DND-41 (cell line): Measurements from ENCODE around the gene RAD51B.

Experiments
- ATAC-seq: fragments of 200-7000 bp; cut with Tn5 transposase; 3 replicates; pipeline ENCODE4 v1.9.1; 2021; ENCODE audit warnings: low read depth; ENCODE audit not compliant: insufficient read depth
- DNase-seq: peaks from one replicate; pipeline ENCODE4 v3.0.0-alpha.2; 2020
- H2AFZ ChIP-seq: 2 replicates; pipeline ENCODE4 v1.6.0; 2012; ENCODE audit warnings: low read depth, low read length
- H3K27ac ChIP-seq: 2 replicates; pipeline ENCODE4 v1.5.1; 2012; ENCODE audit warnings: low read length, inconsistent platforms
- H3K27me3 ChIP-seq: fragments of 200-600 bp; sonication (generic); 2 replicates; pipeline ENCODE4 v1.6.0; 2012; ENCODE audit warnings: low read length, mild to moderate bottlenecking, inconsistent platforms; ENCODE audit not compliant: insufficient read depth, poor library complexity
- H3K36me3 ChIP-seq: 2 replicates; pipeline ENCODE4 v1.5.1; 2012; ENCODE audit warnings: low read length, inconsistent platforms; ENCODE audit not compliant: insufficient read depth
- H3K4me1 ChIP-seq: 2 replicates; pipeline ENCODE4 v1.5.1; 2012; ENCODE audit warnings: mild to moderate bottlenecking, low read length; ENCODE audit not compliant: insufficient read depth
- H3K4me2 ChIP-seq: 2 replicates; pipeline ENCODE4 v1.6.0; 2012; ENCODE audit warnings: mild to moderate bottlenecking, moderate library complexity, low read length, inconsistent platforms; ENCODE audit not compliant: insufficient read depth
- H3K4me3 ChIP-seq, 2 experiments: fragments of 200-600 bp in 1 of 2; shearing (Covaris generic) in 1 of 2; 2 replicates each; pipeline ENCODE4 v1.5.1; 2012 to 2016; ENCODE audit warnings: inconsistent platforms in 2 of 2, low read length in 2 of 2, mild to moderate bottlenecking in 2 of 2, low read depth in 1 of 2, moderate library complexity in 1 of 2
- H3K79me2 ChIP-seq: 2 replicates; pipeline ENCODE4 v1.6.0; 2012; ENCODE audit warnings: low read length, inconsistent platforms; ENCODE audit not compliant: insufficient read depth
- H3K9ac ChIP-seq: 2 replicates; pipeline ENCODE4 v1.6.0; 2012; ENCODE audit warnings: low read depth, mild to moderate bottlenecking, inconsistent platforms, low read length, moderate library complexity
- H3K9me3 ChIP-seq: 2 replicates; pipeline ENCODE4 v1.5.1; 2012; ENCODE audit warnings: low read length, moderate library complexity, mild to moderate bottlenecking, inconsistent platforms; ENCODE audit not compliant: insufficient read depth, severe bottlenecking
- H4K20me1 ChIP-seq: 2 replicates; pipeline ENCODE4 v1.6.0; 2012; ENCODE audit warnings: low read length; ENCODE audit not compliant: insufficient read depth
- CTCF ChIP-seq: IDR thresholded peaks from 2 replicates; pipeline ENCODE4 v1.5.1; 2012; ENCODE audit warnings: borderline replicate concordance, low read length, moderate library complexity, mild to moderate bottlenecking; ENCODE audit not compliant: poor library complexity, severe bottlenecking; ENCODE audit errors: extremely low read depth
- EZH2 ChIP-seq: IDR thresholded peaks from 3 replicates; pipeline ENCODE4 v1.6.1; 2012; ENCODE audit warnings: borderline replicate concordance, low read depth, mild to moderate bottlenecking, moderate library complexity, low read length, inconsistent platforms; ENCODE audit not compliant: severe bottlenecking

Gene RAD51B

GRCh38 chr14:68357777-68358176, 538.2 kb downstream of the RAD51B start:
- Histone ChIP-seq H3K4me1 (no peaks in the 10 kb centered on the region), H3K79me2 (no peaks in the 10 kb centered on the region), H3K9me3 (no peaks in the 10 kb centered on the region), H3K4me3 (no peak overlapping the region), H3K27me3 (no peaks in the 10 kb centered on the region), H3K27ac (no peak overlapping the region), H2AFZ (no peak overlapping the region), H3K36me3 (no peaks in the 10 kb centered on the region), H4K20me1 (no peaks in the 10 kb centered on the region), H3K4me2 (no peak overlapping the region), H3K9ac (no peak overlapping the region)
- TF ChIP-seq EZH2 (no peak), CTCF (no peak)
- DNase-seq (no peak), ATAC-seq (no peak)

- H2AFZ ChIP-seq = no peak overlapping the region
- no peak overlapping the region for H3K4me3 ChIP-seq
- ATAC-seq (no peak), DNase-seq (no peak)
- TF ChIP-seq EZH2 (no peak), CTCF (no peak)
- no peak overlapping the region for H3K27ac ChIP-seq
- H3K9me3 ChIP-seq = no peaks in the 10 kb centered on the region
- H3K27me3 ChIP-seq = no peaks in the 10 kb centered on the region
- no peaks in the 10 kb centered on the region for H3K36me3 ChIP-seq
- no peaks in the 10 kb centered on the region for H3K4me1 ChIP-seq
- H3K4me2 ChIP-seq = no peak overlapping the region
- no peak overlapping the region for H3K9ac ChIP-seq
- no peaks in the 10 kb centered on the region for H3K79me2 ChIP-seq
- no peaks in the 10 kb centered on the region for H4K20me1 ChIP-seq
Measured at GRCh38 chr14:68358500-68358899, 538.9 kb downstream of the RAD51B start.

GRCh38 chr14:68359022-68359836, 539.6 kb downstream of the RAD51B start:
- H4K20me1 ChIP-seq = no peaks in the 10 kb centered on the region
- no peaks in the 10 kb centered on the region for H3K4me1 ChIP-seq
- H3K4me2 ChIP-seq = no peak overlapping the region
- H2AFZ ChIP-seq = no peak overlapping the region
- no peaks in the 10 kb centered on the region for H3K27me3 ChIP-seq
- H3K79me2 ChIP-seq = no peaks in the 10 kb centered on the region
- no peak overlapping the region for H3K27ac ChIP-seq
- H3K4me3 ChIP-seq = no peak overlapping the region
- no peak for DNase-seq
- no peaks in the 10 kb centered on the region for H3K9me3 ChIP-seq
- TF ChIP-seq CTCF (no peak), EZH2 (no peak)
- H3K36me3 ChIP-seq = no peaks in the 10 kb centered on the region
- no peak for ATAC-seq
- no peak overlapping the region for H3K9ac ChIP-seq
